Measurements from ENCODE around the gene SPTLC2.
"Not testable (repeated sequence)": the region's sequence is repeated elsewhere in the genome, so short reads cannot be mapped to it uniquely, and the experiment has no call there.

The SPTLC2 gene

DNA sequence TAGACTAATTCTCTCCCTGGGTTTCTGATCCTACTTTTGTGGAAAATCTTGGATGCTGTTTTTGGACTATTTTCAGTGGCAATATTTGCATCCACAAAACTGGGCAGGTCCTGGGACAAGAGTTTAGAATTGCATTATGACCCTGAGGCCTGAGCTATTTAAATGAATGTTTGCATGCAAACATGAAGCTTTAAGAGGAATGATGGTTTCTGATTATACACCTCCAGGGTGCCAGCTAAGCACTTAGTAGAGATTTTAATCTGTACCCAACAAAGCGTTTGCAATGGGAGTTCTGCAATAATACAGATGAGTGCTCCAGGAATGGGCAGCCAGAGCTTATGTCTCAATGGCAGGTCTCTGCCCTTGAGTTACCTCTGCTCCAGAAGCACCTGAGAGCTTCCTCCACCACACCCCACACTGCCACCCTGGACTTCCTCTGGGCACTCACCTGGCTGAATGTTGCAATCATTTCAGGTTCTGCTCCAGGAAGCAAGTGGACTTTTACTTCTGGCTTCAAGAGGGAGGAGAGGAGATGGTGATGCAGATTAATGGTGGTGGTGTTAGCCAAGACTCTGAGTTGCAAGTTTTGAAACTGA lies 6.0 kb upstream of the SPTLC2 start:
- no peak for DNase-seq

DNA sequence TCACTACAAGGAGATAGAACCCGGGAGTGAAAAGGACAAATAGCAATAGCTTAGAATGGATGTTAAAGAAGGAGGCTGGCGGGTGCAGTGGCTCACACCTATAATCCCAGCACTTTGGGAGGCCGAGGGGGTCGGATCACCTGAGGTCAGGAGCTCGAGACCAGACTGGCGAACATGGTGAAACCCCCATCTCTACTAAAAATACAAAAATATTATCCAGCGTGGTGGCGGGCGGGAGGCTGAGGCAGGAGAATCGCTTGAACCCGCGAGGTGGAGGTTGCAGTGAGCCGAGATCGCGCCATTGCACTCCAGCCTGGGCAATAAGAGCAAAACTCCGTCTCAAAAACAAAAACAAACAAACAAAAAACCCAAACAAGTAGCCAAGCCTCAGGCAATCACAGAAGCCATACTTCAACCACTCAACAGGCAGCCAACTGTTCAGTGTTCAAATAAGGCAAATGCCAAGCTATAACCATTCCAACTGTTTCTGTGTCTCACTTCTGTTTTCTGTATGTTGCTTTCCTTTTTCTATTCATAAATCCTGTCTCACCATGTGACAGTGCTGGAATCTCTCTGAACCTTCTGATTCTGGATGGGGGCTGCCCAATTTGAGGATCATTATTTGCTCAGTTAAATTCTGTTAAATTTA lies 3.9 kb upstream of the SPTLC2 start:
- DNase-seq, result no peak

DNA sequence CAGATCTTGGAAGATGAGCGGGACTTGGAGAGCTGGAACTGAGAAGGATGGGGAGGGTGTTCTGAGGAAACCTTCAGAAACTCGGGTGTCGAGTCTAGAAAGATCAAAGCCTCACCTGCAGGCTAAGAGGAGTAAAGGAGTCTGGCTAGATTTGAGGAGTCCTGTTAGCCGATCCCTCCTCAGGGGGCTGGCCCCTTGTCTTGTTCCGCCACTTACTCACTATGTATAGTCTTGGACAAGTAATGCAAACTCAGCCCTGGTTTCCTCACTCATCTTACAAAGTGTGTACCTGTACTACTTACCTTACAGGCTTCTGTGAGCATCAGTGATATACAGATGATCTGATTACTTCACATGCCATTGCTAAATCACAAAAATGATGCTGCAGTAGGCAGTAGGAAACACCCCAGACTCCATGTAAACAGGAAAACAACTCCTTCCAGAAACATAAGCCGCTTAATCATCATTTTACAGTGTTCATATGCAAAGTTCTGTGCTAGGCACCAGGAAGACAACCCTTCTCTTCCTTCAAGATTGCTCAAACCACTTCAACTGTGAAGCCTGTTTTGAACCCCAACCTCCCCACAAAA lies 2.0 kb upstream of the SPTLC2 start:
- DNase-seq, result no peak

DNA sequence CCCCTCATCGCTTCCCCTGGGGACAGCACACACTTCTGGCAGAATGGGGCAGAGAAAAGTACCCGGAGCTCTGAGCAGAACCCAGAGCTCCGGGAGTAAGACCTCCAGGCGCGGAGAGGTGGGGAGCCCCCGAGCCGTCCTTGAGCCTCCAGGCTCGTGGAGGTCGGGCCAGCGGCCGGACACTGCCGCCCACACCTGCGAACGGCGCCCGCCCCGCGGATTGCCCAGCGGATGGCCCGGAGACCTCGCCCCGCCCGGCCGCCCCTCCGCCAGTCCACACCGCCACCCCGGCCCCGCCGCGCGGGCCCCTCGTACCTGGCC lies 344 bp downstream of the SPTLC2 start:
- peak; percentile 29 for DNase-seq

DNA sequence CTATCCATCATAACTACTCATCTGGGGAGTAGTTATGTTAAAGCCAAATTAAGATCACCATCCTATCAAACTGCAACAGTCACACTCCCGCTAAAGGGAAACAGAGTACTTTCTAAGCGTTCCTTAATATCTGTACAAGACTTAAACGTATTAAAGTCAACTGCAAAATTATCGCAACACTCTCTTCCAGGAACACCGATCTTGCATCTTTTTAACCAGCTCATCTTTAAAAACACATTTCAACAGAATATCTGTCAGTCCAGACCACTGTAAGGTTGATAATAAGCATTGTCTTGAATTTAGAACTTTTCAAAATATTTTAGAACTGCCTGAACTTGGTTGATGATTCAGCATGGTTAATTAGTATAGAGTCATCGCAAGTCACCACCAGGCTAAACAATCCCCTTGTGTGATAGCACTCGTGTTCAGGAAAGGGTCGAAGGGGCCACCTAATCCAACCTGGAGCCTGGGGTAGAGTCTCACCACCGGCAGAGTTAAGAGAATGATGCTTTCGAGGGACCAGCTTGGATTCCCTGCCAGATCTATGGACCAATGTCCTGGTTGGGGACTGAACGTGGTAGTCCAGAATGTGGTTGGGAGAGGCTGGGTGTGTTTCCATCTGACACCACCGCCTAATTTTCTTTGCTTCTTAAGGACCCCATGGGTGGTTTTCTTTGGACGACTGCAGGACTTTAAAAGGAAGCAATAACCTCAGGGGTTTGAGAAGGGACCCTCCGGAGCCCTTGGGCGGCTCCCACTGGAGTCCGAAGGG lies 890 bp downstream of the SPTLC2 start:
- no peak for DNase-seq

- no peak for DNase-seq
Observed at GRCh38 chr14:77613201-77613600, 3.2 kb downstream of the SPTLC2 start.

GRCh38 chr14:77612011-77612620 lies 4.3 kb downstream of the SPTLC2 start:
- DNase-seq, result no peak

- no peak for DNase-seq
Observed at GRCh38 chr14:77610553-77610952, 5.9 kb downstream of the SPTLC2 start.

GRCh38 chr14:77609922-77610321 lies 6.5 kb downstream of the SPTLC2 start:
- DNase-seq, result no peak

- DNase-seq, result no peak
Observed at GRCh38 chr14:77607741-77608302, 8.6 kb downstream of the SPTLC2 start.

DNA sequence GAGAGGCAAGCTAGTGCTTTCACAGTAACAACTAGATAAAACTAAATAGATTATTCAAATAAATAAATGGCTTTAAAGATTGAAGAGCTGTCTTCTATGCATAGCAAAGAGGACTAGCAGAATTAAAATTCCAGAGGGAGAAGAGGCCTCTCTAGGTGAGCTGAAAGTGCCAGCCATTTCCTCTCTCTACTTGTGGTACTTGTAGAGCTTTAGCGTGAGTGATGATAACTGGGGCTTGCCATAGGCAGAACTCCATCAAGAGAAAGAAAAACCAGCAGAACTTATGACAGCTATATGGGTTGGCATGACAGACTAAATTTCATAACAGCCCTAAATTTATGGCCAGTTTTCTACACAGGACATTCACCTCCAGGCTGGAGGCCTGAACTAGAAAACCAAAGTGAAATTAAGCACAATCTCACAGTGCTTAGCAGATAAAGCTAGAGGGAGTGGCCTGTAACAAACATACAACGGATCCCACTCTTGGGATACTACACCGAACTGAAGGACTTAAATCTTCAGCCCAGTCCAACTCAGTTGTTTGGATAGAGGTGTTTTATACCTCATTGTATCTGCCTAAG lies 11.0 kb downstream of the SPTLC2 start:
- no peak for DNase-seq

DNA sequence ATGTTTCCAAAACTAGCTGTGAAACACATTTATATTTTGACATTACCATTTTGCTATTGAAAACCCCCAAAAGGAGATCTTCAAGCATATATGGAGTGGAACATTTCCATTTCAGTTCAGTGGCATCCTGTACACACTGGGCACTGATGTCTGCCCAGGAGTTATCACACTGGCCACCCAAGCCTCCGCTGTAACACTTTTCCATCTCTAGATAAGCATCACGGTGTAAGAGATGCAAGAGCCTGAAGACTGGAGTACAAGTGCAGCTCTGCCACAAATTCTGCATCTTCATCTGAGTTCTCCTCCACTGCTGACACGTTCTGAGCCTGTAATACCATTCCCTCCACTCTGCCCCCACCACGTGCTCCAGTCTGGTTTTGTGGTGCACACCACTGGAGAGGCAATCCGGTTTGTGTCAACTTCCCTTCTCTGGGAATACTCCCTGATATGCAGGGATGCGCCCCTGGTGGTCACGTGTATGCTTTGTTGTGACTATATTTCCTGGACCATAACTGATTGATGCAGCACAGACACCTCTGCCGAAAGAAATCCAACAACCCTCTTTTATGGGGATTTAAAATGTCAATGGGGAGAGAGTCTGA lies 12.7 kb downstream of the SPTLC2 start:
- peak; percentile 30 for DNase-seq

GRCh38 chr14:77603031-77603430 lies 13.4 kb downstream of the SPTLC2 start:
- no peak for DNase-seq

- no peak for DNase-seq
Observed at GRCh38 chr14:77601846-77602619, 14.4 kb downstream of the SPTLC2 start.

DNA sequence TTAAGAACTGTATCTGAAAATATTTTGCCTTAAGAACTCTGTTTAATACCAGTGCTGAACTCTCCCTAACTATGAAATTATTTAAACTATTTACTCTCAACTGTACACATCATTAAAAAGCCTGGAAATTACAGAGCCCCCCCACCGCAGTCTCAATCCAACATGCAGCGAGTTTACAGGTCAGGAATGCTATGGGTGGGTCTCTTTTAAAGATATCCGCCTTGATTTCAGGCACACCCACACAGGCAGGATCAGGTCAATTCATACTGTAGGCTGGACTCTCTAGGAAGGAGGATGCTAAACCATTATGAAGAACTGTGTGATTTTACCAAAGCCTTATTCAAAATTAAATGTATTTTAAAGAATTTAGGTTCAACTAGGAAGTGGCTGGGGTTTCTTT lies 16.5 kb downstream of the SPTLC2 start:
- DNase-seq, result no peak

GRCh38 chr14:77598366-77599070 lies 17.9 kb downstream of the SPTLC2 start:
- DNase-seq, result no peak

- DNase-seq, result no peak
Observed at GRCh38 chr14:77593501-77593961, 22.9 kb downstream of the SPTLC2 start.

GRCh38 chr14:77590845-77591485 lies 25.5 kb downstream of the SPTLC2 start:
- no peak for DNase-seq

GRCh38 chr14:77589099-77589498 lies 27.3 kb downstream of the SPTLC2 start:
- no peak for DNase-seq

DNA sequence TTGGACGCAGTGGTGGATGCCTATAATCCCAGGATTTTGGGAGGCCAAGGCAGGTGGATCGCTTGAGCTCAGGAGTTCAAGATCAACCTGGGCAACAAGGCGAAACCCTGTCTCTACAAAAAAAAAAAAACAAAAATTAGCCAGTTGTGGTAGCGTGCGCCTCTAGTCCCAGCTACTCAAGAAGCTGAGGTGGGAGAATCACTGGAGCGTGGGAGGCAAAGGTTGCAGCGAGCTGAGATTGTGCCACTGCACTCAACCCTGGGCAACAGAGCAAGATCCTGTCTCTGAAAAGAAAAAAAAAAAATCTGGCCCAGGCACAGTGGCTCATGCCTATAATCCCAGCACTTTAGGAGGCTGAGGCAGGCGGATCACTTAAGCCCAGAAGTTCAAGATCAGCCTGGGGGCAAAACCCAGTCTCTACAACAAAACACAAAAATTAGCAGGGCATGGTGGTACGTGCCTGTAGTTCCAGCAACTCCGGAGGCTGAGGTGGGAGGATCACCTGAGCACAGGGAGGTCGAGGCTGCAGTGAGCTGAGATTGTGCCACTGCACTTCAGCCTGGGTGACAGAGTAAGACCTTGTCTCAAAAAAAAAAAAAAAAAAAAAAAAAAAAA lies 27.9 kb downstream of the SPTLC2 start:
- DNase-seq, result not testable (repeated sequence)
